IMR-90 (cell line): ENCODE results near the gene GSG1L. TPM values are rescaled to one million over a fixed set of nuclear protein-coding genes. Genes with fewer than 3 reads are reported as not detected.

ENCODE experiments used
- ATAC-seq: fragments of 200-7000 bp; cut with Tn5 transposase; 2 replicates; pipeline ENCODE4 v1.9.1; 2020; ENCODE audit warnings: low read depth, mild to moderate bottlenecking, moderate library complexity
- BruUV-seq: library from RNA; stranded (reverse); fragments of 400-500 nt; replicated peaks from 2 replicates; lab custom pipeline; 2021; lab: Mats Ljungman, UMichigan
- CTCF ChIA-PET: fragments of 300-600 bp; formaldehyde crosslinking; extraction: SDS; loops from one replicate; lab custom pipeline; 2021; ENCODE audit warnings: antibody characterized with exemption; lab: Yijun Ruan, JAX
- POLR2A ChIA-PET: fragments of 300-600 bp; sonication (Branson Sonifier 250); formaldehyde crosslinking; loops from one replicate; lab custom pipeline; 2022; ENCODE audit warnings: antibody characterized with exemption; ENCODE audit not compliant: unreplicated experiment; lab: Charles Lee
- DNase-seq: peaks from one replicate; pipeline ENCODE4 v3.0.0; 2013
- H2AFZ ChIP-seq: replicated peaks from 2 replicates; pipeline ENCODE3; 2013; ENCODE audit warnings: low read length, mild to moderate bottlenecking; ENCODE audit not compliant: poor library complexity
- H2AK5ac ChIP-seq: 2 replicates; pipeline ENCODE4 v1.6.1; 2013; ENCODE audit warnings: low read depth, low read length, inconsistent platforms
- H2AK9ac ChIP-seq: replicated peaks from 2 replicates; pipeline ENCODE3; 2013; ENCODE audit warnings: mild to moderate bottlenecking, low read depth, low read length, moderate library complexity; ENCODE audit not compliant: poor library complexity
- H2BK120ac ChIP-seq: 2 replicates; pipeline ENCODE4 v1.6.1; 2013; ENCODE audit warnings: low read depth, low read length, inconsistent platforms
- H2BK15ac ChIP-seq: 3 replicates; pipeline ENCODE4 v1.6.1; 2013; ENCODE audit warnings: low read depth, low read length, inconsistent platforms
- H2BK20ac ChIP-seq: 2 replicates; pipeline ENCODE4 v1.6.1; 2013; ENCODE audit warnings: low read depth, mild to moderate bottlenecking, inconsistent platforms, low read length, moderate library complexity
- H2BK5ac ChIP-seq: 2 replicates; pipeline ENCODE4 v1.6.1; 2013; ENCODE audit warnings: mild to moderate bottlenecking, low read depth, low read length, inconsistent platforms; ENCODE audit not compliant: poor library complexity, severe bottlenecking
- H3K14ac ChIP-seq: replicated peaks from 2 replicates; pipeline ENCODE4 v1.6.1; 2013; ENCODE audit warnings: low read depth, low read length, inconsistent platforms
- H3K18ac ChIP-seq: 2 replicates; pipeline ENCODE4 v1.6.1; 2013; ENCODE audit warnings: low read depth, low read length, control low read depth
- H3K23ac ChIP-seq: 2 replicates; pipeline ENCODE4 v1.6.1; 2013; ENCODE audit warnings: low read depth, low read length, inconsistent platforms
- H3K27ac ChIP-seq: 2 replicates; pipeline ENCODE4 v1.5.1; 2013; ENCODE audit warnings: mild to moderate bottlenecking, control low read depth, low read length; ENCODE audit not compliant: insufficient read depth
- H3K27me3 ChIP-seq: 2 replicates; pipeline ENCODE4 v1.6.1; 2013; ENCODE audit warnings: low read length; ENCODE audit not compliant: control insufficient read depth, insufficient read depth
- H3K36me3 ChIP-seq: 2 replicates; pipeline ENCODE4 v1.6.1; 2013; ENCODE audit warnings: low read length, mixed read lengths; ENCODE audit not compliant: control insufficient read depth, insufficient read depth
- H3K4ac ChIP-seq: 2 replicates; pipeline ENCODE4 v1.6.1; 2013; ENCODE audit warnings: low read depth, low read length, inconsistent platforms
- H3K4me1 ChIP-seq: 2 replicates; pipeline ENCODE4 v1.6.1; 2013; ENCODE audit warnings: low read length, mixed read lengths; ENCODE audit not compliant: control insufficient read depth, insufficient read depth
- H3K4me2 ChIP-seq: 2 replicates; pipeline ENCODE4 v1.6.1; 2013; ENCODE audit warnings: low read depth, mild to moderate bottlenecking, control low read depth, low read length, moderate library complexity
- H3K4me3 ChIP-seq: 2 replicates; pipeline ENCODE4 v1.5.1; 2013; ENCODE audit warnings: low read depth, mild to moderate bottlenecking, control low read depth, low read length, moderate library complexity; ENCODE audit not compliant: insufficient read depth
- H3K56ac ChIP-seq: 2 replicates; pipeline ENCODE4 v1.6.1; 2013; ENCODE audit warnings: low read length, inconsistent platforms; ENCODE audit not compliant: insufficient read depth; ENCODE audit errors: extremely low read depth
- H3K79me1 ChIP-seq, 2 experiments: 2 replicates each; pipeline ENCODE4 v1.6.1; 2013; ENCODE audit warnings: low read length in 2 of 2, inconsistent platforms in 1 of 2, low read depth in 1 of 2
- H3K9ac ChIP-seq: 2 replicates; pipeline ENCODE4 v1.6.1; 2013; ENCODE audit warnings: low read depth, low read length, control low read depth
- H3K9me1 ChIP-seq: 2 replicates; pipeline ENCODE4 v1.6.1; 2013; ENCODE audit warnings: low read length, inconsistent platforms; ENCODE audit not compliant: insufficient read depth
- H3K9me3 ChIP-seq: 2 replicates; pipeline ENCODE4 v1.6.1; 2013; ENCODE audit warnings: low read length; ENCODE audit not compliant: control insufficient read depth, insufficient read depth
- H4K20me1 ChIP-seq: 2 replicates; pipeline ENCODE4 v1.6.1; 2013; ENCODE audit warnings: low read length, inconsistent platforms; ENCODE audit not compliant: insufficient read depth
- H4K5ac ChIP-seq: 2 replicates; pipeline ENCODE4 v1.6.1; 2013; ENCODE audit warnings: mild to moderate bottlenecking, low read depth, low read length, control low read depth
- H4K8ac ChIP-seq, 2 experiments: 2 replicates each; pipeline ENCODE4 v1.6.1; 2013; ENCODE audit warnings: low read depth in 2 of 2, low read length in 2 of 2, control low read depth in 1 of 2, inconsistent platforms in 1 of 2
- H4K91ac ChIP-seq: 2 replicates; pipeline ENCODE4 v1.6.1; 2013; ENCODE audit warnings: low read depth, low read length, inconsistent platforms; ENCODE audit not compliant: insufficient read depth
- BHLHE40 ChIP-seq: fragments of 150-350 bp; IDR thresholded peaks from 2 replicates; pipeline ENCODE4 v1.6.1; 2016; ENCODE audit warnings: mild to moderate bottlenecking, low read depth, low read length
- CHD1 ChIP-seq: IDR thresholded peaks from 2 replicates; pipeline ENCODE4 v1.6.1; 2012; ENCODE audit warnings: low read depth, low read length, improper control_type of control experiment
- MAFK ChIP-seq: IDR thresholded peaks from 2 replicates; pipeline ENCODE4 v1.6.1; 2012; ENCODE audit warnings: low read depth, low read length, improper control_type of control experiment
- MAZ ChIP-seq: IDR thresholded peaks from 2 replicates; pipeline ENCODE4 v1.6.1; 2012; ENCODE audit warnings: low read depth, mild to moderate bottlenecking, low read length, improper control_type of control experiment, moderate library complexity, borderline replicate concordance
- NFE2L2 ChIP-seq: fragments of 150-350 bp; IDR thresholded peaks from 2 replicates; pipeline ENCODE4 v1.6.1; 2016; ENCODE audit warnings: low read depth, mild to moderate bottlenecking, low read length
- RCOR1 ChIP-seq: IDR thresholded peaks from 2 replicates; pipeline ENCODE4 v1.6.1; 2012; ENCODE audit warnings: mild to moderate bottlenecking, low read length, improper control_type of control experiment; ENCODE audit not compliant: insufficient replicate concordance
- SMC3 ChIP-seq: fragments of 150-350 bp; IDR thresholded peaks from 2 replicates; pipeline ENCODE4 v1.6.1; 2016; ENCODE audit warnings: low read depth, mild to moderate bottlenecking, antibody characterized with exemption, low read length, moderate library complexity
- WGBS, 2 experiments: methylation state at CpG; one replicate each; pipeline versions ENCODE4 v1.1.5 to v1.1.7; 2013; ENCODE audit warnings: missing lambda C conversion rate in 2 of 2; ENCODE audit not compliant: insufficient read length in 1 of 2; ENCODE audit errors: extremely low coverage in 2 of 2; 5-methylcytosine and 5-hydroxymethylcytosine counted together
- dilution Hi-C: fragments of 300-500 bp; cut with HindIII; formaldehyde crosslinking; loops from one replicate; pipeline ENCODE4 v1.14.3; 2018; ENCODE audit warnings: low sequenced_read_pairs; ENCODE audit not compliant: unreplicated experiment
- in situ Hi-C: fragments of 300-500 bp; cut with MboI; formaldehyde crosslinking; loops from 3 replicates; pipeline ENCODE4 v1.14.3; 2019; ENCODE audit warnings: low sequenced_read_pairs, inconsistent platforms, mixed read lengths
- intact Hi-C: fragments of 100-400 bp; cut with micrococcal nuclease; formaldehyde crosslinking; loops from 2 replicates; pipeline ENCODE4 v1.10.0; 2022
- polyA plus RNA-seq, 3 experiments: library from polyadenylated mRNA; depleted of rRNA; stranded (reverse); fragments of >200 nt; gene quantifications; 2 replicates each; pipeline ENCODE4 v1.2.3, GENCODE V29; 2012; ENCODE audit warnings: low replicate concordance in 1 of 3
- total RNA-seq: library from RNA; depleted of rRNA; stranded (reverse); fragments of >200 nt; gene quantifications from 2 replicates; pipeline ENCODE4 v1.2.3, GENCODE V29; 2012
- TF ChIP-seq, protein P1 (sequence below): fragments of 150-350 bp; IDR thresholded peaks from 2 replicates; pipeline ENCODE4 v1.6.1; 2017; ENCODE audit warnings: mild to moderate bottlenecking, antibody characterized with exemption, low read length, low read depth
- TF ChIP-seq, protein P2 (sequence below): conservative IDR thresholded peaks from 2 replicates; pipeline ENCODE4 v1.5.1; 2012; ENCODE audit warnings: mild to moderate bottlenecking, low read depth, low read length, improper control_type of control experiment

Gene GSG1L
- total and polyA plus RNA-seq, 2 of the 4 experiments (the other 2 are of a cell fraction), result not detected

DNA sequence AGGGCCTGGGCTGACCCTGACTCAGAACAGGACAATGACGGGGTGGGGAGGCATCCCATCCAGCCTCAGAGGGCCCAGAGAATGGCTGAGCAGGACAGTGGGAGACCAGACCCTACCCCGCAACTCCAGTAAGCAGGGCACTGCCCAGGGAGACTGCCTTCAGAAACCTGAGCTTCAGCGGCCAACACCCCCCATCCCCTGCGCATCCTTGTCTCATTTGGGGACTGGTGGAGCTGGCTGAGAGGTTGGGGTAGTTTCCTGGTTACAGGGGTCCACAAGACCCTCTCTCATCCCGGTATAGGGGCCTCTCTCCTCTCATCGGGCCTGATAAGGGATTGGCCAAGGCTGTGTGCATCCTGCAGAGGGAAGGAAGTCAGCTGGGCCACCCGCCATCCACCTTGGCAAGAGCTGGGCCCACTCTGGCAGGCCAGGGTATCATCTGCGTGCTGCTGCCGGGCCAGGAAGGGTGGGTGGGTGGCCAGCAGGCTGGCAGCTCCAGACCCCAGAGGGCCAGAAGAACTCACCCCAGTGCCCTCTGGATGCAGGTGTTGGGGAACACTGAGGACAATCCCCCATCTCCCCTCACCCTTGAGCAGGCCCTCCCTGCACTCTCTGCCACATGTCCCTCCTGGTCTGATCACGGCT is 284.5 kb downstream of the GSG1L start:
- H3K4me2 ChIP-seq, result no peak overlapping the region
- H2AK9ac ChIP-seq, result no peak overlapping the region
- no CpG with 5 or more reads among the region's 10 CpGs for WGBS, 2 experiments
- no peak overlapping the region for H3K56ac ChIP-seq
- no peak overlapping the region for H3K4me3 ChIP-seq
- H4K20me1 ChIP-seq, result no peaks in the 10 kb centered on the region; the same call in 1 of the 2 replicates
- H2BK5ac ChIP-seq, result no peak overlapping the region
- DNase-seq (no peak), ATAC-seq (no peak)
- H3K27ac ChIP-seq, result no peak overlapping the region
- H3K23ac ChIP-seq, result no peak overlapping the region
- intact Hi-C loops (loop anchor here (10.0 kb wide), 1 partner anchor 144 kb away; no protein-coding TSS in a partner anchor), in situ Hi-C loops (no loop called here), dilution Hi-C loops (no loop called here)
- H3K14ac ChIP-seq, result no peak overlapping the region
- H3K18ac ChIP-seq, result no peak overlapping the region
- H3K27me3 ChIP-seq, result no peaks in the 10 kb centered on the region
- no peaks in the 10 kb centered on the region for H3K9me3 ChIP-seq
- H3K36me3 ChIP-seq, result no peaks in the 10 kb centered on the region; the same call in 1 of the 2 replicates
- no TSS peak for BruUV-seq
- no peak overlapping the region for H3K9ac ChIP-seq
- no peak overlapping the region for H2BK20ac ChIP-seq
- no peak overlapping the region for H2BK120ac ChIP-seq
- no peaks in the 10 kb centered on the region for H3K79me1 ChIP-seq
- ChIA-PET CTCF (interaction anchor here (0.5 to 1.5 kb wide), 5 partner anchors 9 to 289 kb away, joined by 3 to 8 read pairs (median 4); no protein-coding TSS in a partner anchor), POLR2A (no interaction called here)
- H4K91ac ChIP-seq, result no peak overlapping the region
- H2AFZ ChIP-seq, result peak overlapping the region; percentile 44
- no peaks in the 10 kb centered on the region for H3K9me1 ChIP-seq
- H4K5ac ChIP-seq, result no peak overlapping the region
- no peak overlapping the region for H2AK5ac ChIP-seq
- H3K4ac ChIP-seq, result no peak overlapping the region
- H2BK15ac ChIP-seq, result no peak overlapping the region
- H3K4me1 ChIP-seq, result no peaks in the 10 kb centered on the region
- no peak for TF ChIP-seq BHLHE40
- no peak for TF ChIP-seq CHD1
- TF ChIP-seq RCOR1, result no peak
- no peak for TF ChIP-seq NFE2L2
- TF ChIP-seq, protein P1, sequence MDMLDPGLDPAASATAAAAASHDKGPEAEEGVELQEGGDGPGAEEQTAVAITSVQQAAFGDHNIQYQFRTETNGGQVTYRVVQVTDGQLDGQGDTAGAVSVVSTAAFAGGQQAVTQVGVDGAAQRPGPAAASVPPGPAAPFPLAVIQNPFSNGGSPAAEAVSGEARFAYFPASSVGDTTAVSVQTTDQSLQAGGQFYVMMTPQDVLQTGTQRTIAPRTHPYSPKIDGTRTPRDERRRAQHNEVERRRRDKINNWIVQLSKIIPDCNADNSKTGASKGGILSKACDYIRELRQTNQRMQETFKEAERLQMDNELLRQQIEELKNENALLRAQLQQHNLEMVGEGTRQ, result no peak
- TF ChIP-seq MAFK, result no peak
- TF ChIP-seq, protein P2, sequence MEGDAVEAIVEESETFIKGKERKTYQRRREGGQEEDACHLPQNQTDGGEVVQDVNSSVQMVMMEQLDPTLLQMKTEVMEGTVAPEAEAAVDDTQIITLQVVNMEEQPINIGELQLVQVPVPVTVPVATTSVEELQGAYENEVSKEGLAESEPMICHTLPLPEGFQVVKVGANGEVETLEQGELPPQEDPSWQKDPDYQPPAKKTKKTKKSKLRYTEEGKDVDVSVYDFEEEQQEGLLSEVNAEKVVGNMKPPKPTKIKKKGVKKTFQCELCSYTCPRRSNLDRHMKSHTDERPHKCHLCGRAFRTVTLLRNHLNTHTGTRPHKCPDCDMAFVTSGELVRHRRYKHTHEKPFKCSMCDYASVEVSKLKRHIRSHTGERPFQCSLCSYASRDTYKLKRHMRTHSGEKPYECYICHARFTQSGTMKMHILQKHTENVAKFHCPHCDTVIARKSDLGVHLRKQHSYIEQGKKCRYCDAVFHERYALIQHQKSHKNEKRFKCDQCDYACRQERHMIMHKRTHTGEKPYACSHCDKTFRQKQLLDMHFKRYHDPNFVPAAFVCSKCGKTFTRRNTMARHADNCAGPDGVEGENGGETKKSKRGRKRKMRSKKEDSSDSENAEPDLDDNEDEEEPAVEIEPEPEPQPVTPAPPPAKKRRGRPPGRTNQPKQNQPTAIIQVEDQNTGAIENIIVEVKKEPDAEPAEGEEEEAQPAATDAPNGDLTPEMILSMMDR, result no peak
- no peak for TF ChIP-seq MAZ
- TF ChIP-seq SMC3, result no peak
- H4K8ac ChIP-seq, result no peak overlapping the region
